Activated T-helper 1 cell treated with anti-CD3 and anti-CD28 coated beads, Interleukin-12 subunit alpha, Interleukin-12 subunit beta, Interleukin-2, Interleukin-4 antibody, amounts not matched to agents 30 ng/mL and 10 ng/mL and 1 ng/mL, durations not matched to agents 14 hours and 24 hours and 36 hours (primary cell): ENCODE data around the gene MSH4. TPM values are rescaled to one million over a fixed set of nuclear protein-coding genes. Genes with fewer than 3 reads are reported as not detected.
"Not testable (repeated sequence)": the region's sequence is repeated elsewhere in the genome, so short reads cannot be mapped to it uniquely, and the experiment has no call there.

Experiments
- DNase-seq: peaks from one replicate; pipeline ENCODE4 v3.0.0; 2021; ENCODE audit warnings: low spot score
- H3K27ac Mint-ChIP-seq: one replicate; pipeline ENCODE4 v1.8.0; 2021; ENCODE audit warnings: mild to moderate bottlenecking, mixed read lengths
- H3K27me3 Mint-ChIP-seq: one replicate; pipeline ENCODE4 v1.8.0; 2022; ENCODE audit warnings: mild to moderate bottlenecking, moderate library complexity, mixed read lengths; ENCODE audit not compliant: insufficient read depth
- H3K36me3 Mint-ChIP-seq: one replicate; pipeline ENCODE4 v1.8.0; 2021; ENCODE audit warnings: low read depth, mixed read lengths
- H3K4me1 Mint-ChIP-seq: one replicate; pipeline ENCODE4 v1.8.0; 2021; ENCODE audit warnings: low read depth, mixed read lengths
- H3K4me3 Mint-ChIP-seq: one replicate; pipeline ENCODE4 v1.8.0; 2021; ENCODE audit warnings: mild to moderate bottlenecking, moderate library complexity, mixed read lengths
- H3K9me3 Mint-ChIP-seq: one replicate; pipeline ENCODE4 v1.8.0; 2021; ENCODE audit warnings: mixed read lengths
- intact Hi-C: fragments of 100-400 bp; cut with micrococcal nuclease; formaldehyde crosslinking; loops from one replicate; pipeline ENCODE4 v1.15.1; 2024
- total RNA-seq: library from RNA; stranded (reverse); gene quantifications from 2 replicates; pipeline ENCODE4 v1.2.3, GENCODE V29; 2022

The MSH4 gene
- total RNA-seq, 1 donor from 2014 or later: 0.54 TPM

DNA sequence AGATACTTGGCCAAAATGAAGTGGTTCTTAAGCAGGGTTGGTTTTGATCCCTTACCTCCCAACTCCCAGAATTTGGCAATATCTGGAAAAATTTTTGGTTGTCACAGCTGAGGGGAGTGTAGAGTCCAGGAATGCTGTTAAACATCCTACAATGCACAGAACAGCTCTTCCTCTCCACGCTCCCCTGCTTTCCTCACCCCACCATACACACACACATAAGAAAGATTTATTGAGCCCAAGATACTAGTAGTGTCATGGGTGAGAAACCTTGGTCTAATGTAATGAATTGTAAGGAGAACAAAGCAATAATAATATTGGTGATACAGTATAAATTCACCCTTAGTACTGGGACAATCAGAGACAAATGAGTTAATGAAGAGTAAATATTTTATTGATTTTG, 87.8 kb downstream of the MSH4 start:
- Mint-ChIP-seq H3K4me3 (no peak overlapping the region), H3K36me3 (no peaks in the 10 kb centered on the region), H3K9me3 (no peaks in the 10 kb centered on the region), H3K27me3 (no peaks in the 10 kb centered on the region), H3K27ac (no peak overlapping the region), H3K4me1 (no peaks in the 10 kb centered on the region)
- intact Hi-C loops: no loop called here
- DNase-seq: no peak

DNA sequence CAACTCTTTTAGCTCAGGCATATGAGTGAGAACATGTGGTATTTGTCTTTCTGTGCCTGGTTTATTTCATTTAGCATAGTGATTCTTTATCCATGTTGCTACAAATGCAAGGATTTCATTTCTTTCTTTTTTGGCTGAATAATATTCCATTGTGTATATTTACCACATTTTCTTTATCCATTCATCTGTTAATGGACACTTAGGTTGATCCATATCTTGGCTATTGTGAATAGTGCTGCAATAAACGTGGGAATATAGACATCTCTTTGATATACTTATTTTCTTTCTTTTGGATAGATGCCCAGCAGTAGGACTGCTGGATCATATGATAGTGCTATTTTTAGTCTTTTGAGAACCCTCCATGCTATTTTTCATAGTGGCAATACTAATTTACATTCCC, 104.7 kb downstream of the MSH4 start:
- no peak overlapping the region for H3K27ac Mint-ChIP-seq
- H3K9me3 Mint-ChIP-seq: no peaks in the 10 kb centered on the region
- no peaks in the 10 kb centered on the region for H3K4me1 Mint-ChIP-seq
- H3K4me3 Mint-ChIP-seq: no peak overlapping the region
- peaks cover 3% of the 10 kb centered on the region for H3K27me3 Mint-ChIP-seq
- intact Hi-C loops: no loop called here
- H3K36me3 Mint-ChIP-seq: no peaks in the 10 kb centered on the region
- no peak for DNase-seq

DNA sequence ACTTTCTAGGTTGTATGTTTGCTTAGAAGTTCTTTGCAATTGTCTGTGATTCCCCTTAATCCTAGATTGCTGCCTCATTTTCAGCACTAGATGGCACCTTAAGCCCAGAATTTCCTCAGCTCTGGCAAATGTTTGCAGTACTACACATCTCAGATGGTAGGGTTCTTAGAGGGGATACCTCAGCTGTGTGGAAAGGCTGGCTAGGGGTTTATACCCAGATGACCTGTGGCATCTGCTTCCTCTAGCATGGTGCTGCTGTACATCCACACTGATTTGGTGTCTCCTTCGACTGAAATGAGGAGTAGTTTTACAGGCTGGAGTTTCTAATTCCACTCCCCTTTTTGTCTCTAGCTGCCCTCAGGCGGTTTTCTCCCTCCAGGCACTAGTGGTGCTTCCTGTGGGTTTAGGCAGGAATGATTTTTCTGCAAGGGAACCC, 112.1 kb downstream of the MSH4 start:
- intact Hi-C loops: no loop called here
- H3K9me3 Mint-ChIP-seq: peaks cover 6% of the 10 kb centered on the region
- no peak overlapping the region for H3K4me3 Mint-ChIP-seq
- peaks cover 6% of the 10 kb centered on the region for H3K27me3 Mint-ChIP-seq
- H3K27ac Mint-ChIP-seq: no peak overlapping the region
- H3K36me3 Mint-ChIP-seq: no peaks in the 10 kb centered on the region
- no peaks in the 10 kb centered on the region for H3K4me1 Mint-ChIP-seq
- DNase-seq: no peak

DNA sequence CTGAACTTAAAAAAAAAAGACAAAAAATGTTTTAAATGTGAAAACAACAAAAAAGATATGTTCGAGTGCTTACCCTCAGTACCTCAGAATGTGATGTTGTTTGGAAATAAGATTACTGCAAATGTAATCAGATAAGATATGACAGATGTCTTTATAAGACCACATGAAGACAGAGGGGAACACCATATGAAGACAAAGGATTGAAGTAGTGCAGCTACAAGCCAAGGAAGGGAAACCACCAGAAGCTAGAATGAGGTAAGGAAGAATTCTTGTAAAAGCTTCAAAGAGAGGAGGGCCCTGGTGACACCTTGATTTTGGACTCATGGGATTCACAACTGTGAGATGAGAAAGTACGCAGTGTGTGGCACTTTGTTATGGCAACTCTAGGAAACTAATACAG, 120.2 kb downstream of the MSH4 start:
- no peak overlapping the region for H3K27ac Mint-ChIP-seq
- H3K4me3 Mint-ChIP-seq: no peak overlapping the region
- no peak for DNase-seq
- peaks cover 2% of the 10 kb centered on the region for H3K27me3 Mint-ChIP-seq
- H3K9me3 Mint-ChIP-seq: no peaks in the 10 kb centered on the region
- H3K36me3 Mint-ChIP-seq: no peaks in the 10 kb centered on the region
- no peaks in the 10 kb centered on the region for H3K4me1 Mint-ChIP-seq
- intact Hi-C loops: no loop called here

DNA sequence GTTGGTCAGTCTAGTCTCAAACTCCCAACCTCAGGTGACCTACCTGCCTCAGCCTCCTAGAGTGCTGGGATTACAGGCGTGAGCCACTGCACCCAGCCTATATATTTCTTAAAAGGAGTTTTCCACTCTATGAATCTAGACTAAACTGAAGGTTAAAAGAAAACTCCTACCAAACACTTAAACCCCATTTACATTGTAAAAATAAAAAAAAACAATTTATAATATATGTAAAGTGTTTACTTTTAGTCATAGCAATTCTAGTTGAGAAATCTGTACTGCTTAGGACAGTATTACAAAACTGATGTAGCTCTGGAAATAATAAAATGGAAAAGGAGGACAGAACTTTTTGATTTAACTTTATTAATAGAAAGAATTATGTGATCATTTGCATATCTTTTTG, 126.0 kb downstream of the MSH4 start:
- no peaks in the 10 kb centered on the region for H3K36me3 Mint-ChIP-seq
- no peaks in the 10 kb centered on the region for H3K9me3 Mint-ChIP-seq
- no peak overlapping the region for H3K27ac Mint-ChIP-seq
- no peaks in the 10 kb centered on the region for H3K4me1 Mint-ChIP-seq
- no peak overlapping the region for H3K4me3 Mint-ChIP-seq
- no peaks in the 10 kb centered on the region for H3K27me3 Mint-ChIP-seq
- intact Hi-C loops: no loop called here
- no peak for DNase-seq

DNA sequence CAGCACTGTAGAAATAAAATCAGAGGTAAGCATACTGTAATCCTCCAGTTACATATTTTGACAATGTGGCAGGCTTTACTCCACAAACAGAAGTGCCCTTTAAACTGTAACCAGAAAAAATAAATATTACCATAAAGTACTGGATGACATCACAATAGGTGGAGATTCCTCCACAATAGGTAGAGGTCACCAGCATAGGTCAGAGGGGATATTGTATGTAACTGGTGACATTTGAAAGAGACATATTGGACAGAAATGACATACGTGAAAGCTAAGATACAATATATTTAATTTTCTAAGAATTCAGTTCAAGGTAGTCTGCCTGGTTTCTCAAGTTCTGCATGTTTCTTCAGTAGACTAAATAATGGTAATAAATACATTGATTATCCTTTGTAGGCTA, 135.6 kb downstream of the MSH4 start, which contains the start of gene ASB17:
ASB17 (minus strand) TSS at position 101 of the 400 bp plus-strand sequence. CDS start 113 bp downstream, outside the sequence.
- H3K4me3 Mint-ChIP-seq: no peak within 1 kb of the TSS

DNA sequence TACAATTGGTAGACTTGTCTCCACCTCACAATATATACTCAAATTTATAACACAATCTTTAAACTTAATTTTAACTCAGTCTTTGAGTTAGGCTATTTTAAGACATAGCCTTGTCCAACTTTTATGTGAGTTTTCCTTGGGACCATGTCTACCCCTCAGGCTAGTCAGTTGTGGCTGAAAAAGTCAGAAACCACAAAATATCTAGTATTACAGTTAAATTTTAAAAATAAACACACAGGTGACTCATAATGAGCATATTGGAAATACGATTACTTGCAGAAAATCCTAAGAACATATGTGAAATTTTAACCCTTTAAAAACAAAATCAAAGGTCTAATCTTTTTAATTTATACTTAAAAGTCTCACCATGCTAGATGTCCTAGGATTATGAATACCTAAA, 140.4 kb downstream of the MSH4 start:
- no peaks in the 10 kb centered on the region for H3K27me3 Mint-ChIP-seq
- H3K27ac Mint-ChIP-seq: no peak overlapping the region
- DNase-seq: no peak
- H3K9me3 Mint-ChIP-seq: peaks cover 4% of the 10 kb centered on the region
- H3K4me3 Mint-ChIP-seq: no peak overlapping the region
- H3K36me3 Mint-ChIP-seq: no peaks in the 10 kb centered on the region
- intact Hi-C loops: no loop called here
- H3K4me1 Mint-ChIP-seq: no peaks in the 10 kb centered on the region

More for the DNA sequence above, 135.6 kb downstream of the MSH4 start, which contains the start of gene ASB17:
- intact Hi-C loops: no loop called here
- H3K9me3 Mint-ChIP-seq: no peaks in the 10 kb centered on the region
- no peaks in the 10 kb centered on the region for H3K4me1 Mint-ChIP-seq
- no peaks in the 10 kb centered on the region for H3K36me3 Mint-ChIP-seq
- H3K27ac Mint-ChIP-seq: no peak within 1 kb of the TSS
- DNase-seq: no peak
- no peaks in the 10 kb centered on the region for H3K27me3 Mint-ChIP-seq

DNA sequence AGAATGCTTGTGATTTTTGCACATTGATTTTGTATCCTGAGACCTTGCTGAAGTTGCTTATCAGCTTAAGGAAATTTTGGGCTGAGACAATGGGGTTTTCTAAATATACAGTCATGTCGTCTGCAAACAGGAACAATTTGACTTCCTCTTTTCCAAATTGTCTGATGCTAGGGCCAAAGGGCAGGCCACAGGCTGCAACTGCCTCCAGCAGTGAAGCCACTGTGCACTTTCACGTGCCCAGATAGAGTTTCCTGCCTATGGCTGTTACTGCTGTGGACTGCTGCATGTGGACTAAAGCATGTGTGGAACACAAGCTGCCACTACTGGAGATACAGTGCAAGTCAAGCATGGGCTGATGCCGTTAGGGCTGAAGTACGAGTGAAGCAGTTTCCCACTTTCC, 146.4 kb downstream of the MSH4 start:
- H3K4me1 Mint-ChIP-seq, H3K27me3 Mint-ChIP-seq, H3K36me3 Mint-ChIP-seq, H3K27ac Mint-ChIP-seq, H3K4me3 Mint-ChIP-seq, DNase-seq, intact Hi-C loops, H3K9me3 Mint-ChIP-seq: not testable (repeated sequence)

DNA sequence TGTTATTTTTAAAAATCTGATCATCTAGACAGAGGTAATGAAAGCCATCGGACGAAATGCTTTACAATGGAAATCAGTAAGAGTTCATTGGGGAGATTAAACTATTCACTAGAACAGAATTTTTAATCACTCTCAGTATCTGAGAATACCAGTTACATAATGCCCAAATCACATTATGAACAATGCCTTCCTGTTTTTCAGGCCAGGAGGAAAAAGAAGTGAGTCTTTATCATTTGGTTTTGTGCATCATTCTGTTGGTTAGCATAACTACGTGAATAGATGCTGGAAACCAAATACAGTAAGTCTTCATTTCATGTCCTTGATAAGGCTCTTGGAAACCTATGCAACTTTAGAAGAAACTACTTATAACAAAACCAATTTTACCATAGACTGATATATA, 153.5 kb downstream of the MSH4 start:
- Mint-ChIP-seq H3K36me3 (no peaks in the 10 kb centered on the region), H3K4me3 (no peak overlapping the region), H3K4me1 (no peaks in the 10 kb centered on the region), H3K27me3 (no peaks in the 10 kb centered on the region), H3K9me3 (no peaks in the 10 kb centered on the region), H3K27ac (no peak overlapping the region)
- intact Hi-C loops: no loop called here
- DNase-seq: no peak

DNA sequence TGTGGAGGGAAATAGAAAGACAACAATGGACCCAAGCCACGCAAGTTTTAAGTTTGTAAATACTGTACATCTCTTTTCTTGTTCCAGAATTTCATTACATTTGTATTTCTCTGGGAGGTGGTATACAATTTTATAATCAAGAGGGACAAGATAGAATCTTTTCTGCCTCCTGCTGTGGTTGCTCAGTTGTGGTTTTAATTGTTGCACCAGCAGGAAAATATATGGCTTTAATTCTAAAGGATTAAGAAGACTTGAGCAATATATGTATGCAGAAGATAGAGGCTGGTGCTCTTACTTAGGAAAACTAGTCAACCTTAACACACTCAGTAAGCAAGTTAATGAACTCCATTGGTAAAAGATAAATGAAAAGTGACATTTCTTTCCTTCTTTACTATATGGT, 155.3 kb downstream of the MSH4 start:
- no peaks in the 10 kb centered on the region for H3K9me3 Mint-ChIP-seq
- DNase-seq: no peak
- H3K27me3 Mint-ChIP-seq: no peaks in the 10 kb centered on the region
- intact Hi-C loops: no loop called here
- H3K4me3 Mint-ChIP-seq: no peak overlapping the region
- no peak overlapping the region for H3K27ac Mint-ChIP-seq
- no peaks in the 10 kb centered on the region for H3K4me1 Mint-ChIP-seq
- no peaks in the 10 kb centered on the region for H3K36me3 Mint-ChIP-seq

DNA sequence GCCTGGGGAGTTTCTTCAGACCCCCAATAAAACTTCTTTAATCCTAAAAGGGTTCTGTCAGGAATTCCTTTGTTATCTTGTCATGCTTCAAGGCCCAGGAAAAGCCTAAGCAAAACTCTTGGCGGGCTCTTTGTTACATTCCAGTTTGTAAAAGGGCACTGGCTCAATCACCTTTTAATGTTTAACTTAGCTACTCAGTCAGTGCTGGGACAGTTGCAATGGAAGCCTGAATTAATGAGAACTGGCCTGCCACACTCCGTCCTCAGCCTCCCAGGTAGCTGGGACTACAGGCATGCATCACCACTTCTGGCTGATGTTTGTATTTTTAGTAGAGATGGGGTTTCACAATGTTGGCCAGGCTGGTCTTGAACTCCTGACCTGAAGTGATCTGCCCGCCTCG, 156.8 kb downstream of the MSH4 start:
- H3K27ac Mint-ChIP-seq: no peak overlapping the region
- no peaks in the 10 kb centered on the region for H3K36me3 Mint-ChIP-seq
- no peaks in the 10 kb centered on the region for H3K9me3 Mint-ChIP-seq
- no peak for DNase-seq
- no peaks in the 10 kb centered on the region for H3K4me1 Mint-ChIP-seq
- no peak overlapping the region for H3K4me3 Mint-ChIP-seq
- no peaks in the 10 kb centered on the region for H3K27me3 Mint-ChIP-seq
- intact Hi-C loops: no loop called here

DNA sequence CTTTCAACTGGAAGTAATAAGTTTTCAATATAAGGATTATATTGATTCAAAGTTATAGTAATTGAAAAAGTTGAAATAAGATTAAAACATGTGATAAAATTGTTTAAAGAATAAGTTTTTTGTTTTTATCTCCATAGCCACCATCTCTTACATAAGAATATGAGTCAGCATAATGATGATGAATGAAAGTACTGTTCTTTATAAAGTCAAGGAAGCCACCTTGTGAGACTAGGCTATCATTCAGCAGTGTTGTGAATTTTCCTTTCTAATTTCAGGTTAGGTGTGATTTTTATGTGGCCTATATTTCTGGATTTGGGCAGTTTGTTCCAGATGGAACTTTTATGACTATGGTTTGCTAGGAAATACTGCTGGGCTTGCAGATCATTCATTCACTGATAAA, 157.9 kb downstream of the MSH4 start:
- intact Hi-C loops: no loop called here
- Mint-ChIP-seq H3K36me3 (no peaks in the 10 kb centered on the region), H3K27ac (no peak overlapping the region), H3K27me3 (no peaks in the 10 kb centered on the region), H3K4me3 (no peak overlapping the region), H3K4me1 (no peaks in the 10 kb centered on the region), H3K9me3 (no peaks in the 10 kb centered on the region)
- DNase-seq: no peak
